Gastroesophageal sphincter (tissue), 4 donors: ENCODE results near the gene RPL36. TPM values are rescaled to one million over a fixed set of nuclear protein-coding genes. Genes with fewer than 3 reads are reported as not detected.

ENCODE experiments used
- ATAC-seq: fragments of 150-250 bp; one replicate; pipeline ENCODE4 v1.9.1; 2016; ENCODE audit warnings: mild to moderate bottlenecking, moderate library complexity
- H3K27ac ChIP-seq, 4 donors: fragments of 200-600 bp; sonication (generic) in 3 of 4; 1 replicate in 3 of 4; 2 replicates in 1 of 4; pipeline ENCODE4 v1.5.1; 2016 to 2019
- H3K27me3 ChIP-seq: fragments of 200-600 bp; sonication (generic); one replicate; pipeline ENCODE4 v1.5.1; 2019
- H3K36me3 ChIP-seq, 2 donors: fragments of 200-600 bp; sonication (generic); one replicate each; pipeline ENCODE4 v1.5.1; 2019; ENCODE audit warnings: control low read depth in 1 of 2
- H3K4me1 ChIP-seq, 3 donors: fragments of 200-600 bp; sonication (generic); 1 replicate in 2 of 3; 2 replicates in 1 of 3; pipeline ENCODE4 v1.5.1; 2016 to 2019; ENCODE audit warnings: control low read depth in 2 of 3
- H3K4me3 ChIP-seq, 2 donors: fragments of 200-600 bp; sonication (generic); one replicate each; pipeline ENCODE4 v1.5.1; 2019; ENCODE audit warnings: mild to moderate bottlenecking in 1 of 2, moderate library complexity in 1 of 2
- H3K9me3 ChIP-seq, 3 donors: fragments of 200-600 bp; sonication (generic); one replicate each; pipeline ENCODE4 v1.5.1; 2017 to 2019; ENCODE audit warnings: control low read depth in 2 of 3
- CTCF ChIP-seq, 4 experiments: fragments of 200-600 bp in 2 of 4; fragments of 450-650 bp in 2 of 4; sonication (generic) in 1 of 4; IDR thresholded peaks; one replicate each; pipeline ENCODE4 v1.5.1; 2017 to 2019; ENCODE audit warnings: antibody characterized with exemption in 4 of 4, mild to moderate bottlenecking in 2 of 4, moderate library complexity in 2 of 4
- EP300 ChIP-seq: sonication (generic); formaldehyde crosslinking; IDR thresholded peaks from one replicate; pipeline ENCODE4 v1.6.1; 2017; ENCODE audit warnings: antibody characterized with exemption, mild to moderate bottlenecking
- POLR2A ChIP-seq, 2 donors: fragments of 450-650 bp; IDR thresholded peaks; one replicate each; pipeline ENCODE4 v1.6.1; 2017; ENCODE audit warnings: antibody characterized with exemption in 2 of 2, mild to moderate bottlenecking in 2 of 2, moderate library complexity in 1 of 2
- POLR2AphosphoS5 ChIP-seq: sonication (generic); formaldehyde crosslinking; IDR thresholded peaks from one replicate; pipeline ENCODE4 v1.6.1; 2017; ENCODE audit warnings: antibody characterized with exemption
- WGBS, 2 donors: methylation state at CpG; one replicate each; pipeline ENCODE4 v1.1.5; 2018; ENCODE audit warnings: low coverage in 1 of 2; 5-methylcytosine and 5-hydroxymethylcytosine counted together
- total RNA-seq, 4 donors: library from RNA; depleted of rRNA; stranded (reverse); fragments of >200 nt; gene quantifications; one replicate each; pipeline ENCODE4 v1.1.0, GENCODE V29; 2016

The RPL36 gene
- 1,000 to 10,000 TPM in 1 of 4 donors, 100 to 1,000 TPM in 3; 393 to 1,204 (median 723) TPM for total RNA-seq

- 5% methylated on average over 4 of the region's 73 CpGs; no CpG with 5 or more reads in 1 of the 2 donors for WGBS, 2 donors
- Histone ChIP-seq H3K4me1 (peaks cover 0 to 67% (median 11%) of the 10 kb centered on the region in 3 donors), H3K36me3 (peaks cover 0 to 40% of the 10 kb centered on the region in 2 donors), H3K27me3 (no peaks in the 10 kb centered on the region), H3K9me3 (no peaks in the 10 kb centered on the region), H3K27ac (peak within 1 kb of the TSS; percentile 71 to 95 (median 94)), H3K4me3 (peak within 1 kb of the TSS; percentile 60 to 85)
- peak; percentile 89 for TF ChIP-seq POLR2A (IDR thresholded peaks at IDR 0.05)
- peak; percentile 97 for TF ChIP-seq POLR2AphosphoS5
- TF ChIP-seq CTCF (IDR thresholded peaks at IDR 0.05), result peak in 3 of 4 experiments; percentile 98 to 99 (median 99)
- no peak for TF ChIP-seq EP300
- peak; percentile 82 for ATAC-seq
These were observed at the start of gene RPL36 for GRCh38 chr19:5690125-5690954. Gene RPL36 (plus strand): TSS chr19:5690295. CDS start chr19:5690508, 213 bp downstream.

GRCh38 chr19:5641171-5641570 lies 48.9 kb upstream of the RPL36 start:
- Histone ChIP-seq H3K9me3 (no peaks in the 10 kb centered on the region), H3K36me3 (peaks cover 0 to 52% of the 10 kb centered on the region in 2 donors), H3K4me3 (no peak overlapping the region), H3K27ac (no peak overlapping the region), H3K4me1 (peaks cover 0 to 57% (median 10%) of the 10 kb centered on the region in 3 donors), H3K27me3 (no peaks in the 10 kb centered on the region)
- no peak for TF ChIP-seq EP300
- no peak for TF ChIP-seq POLR2AphosphoS5
- TF ChIP-seq CTCF (IDR thresholded peaks at IDR 0.05), result no peak
- TF ChIP-seq POLR2A (IDR thresholded peaks at IDR 0.05), result no peak
- ATAC-seq, result no peak
- WGBS, 2 donors, result 82% methylated on average over 3 of the region's 4 CpGs; no CpG with 5 or more reads in 1 of the 2 donors

GRCh38 chr19:5642204-5642603 lies 47.9 kb upstream of the RPL36 start:
- WGBS, 2 donors, result 75 to 86% methylated on average over 1 of the region's 2 CpGs
- H3K36me3 ChIP-seq, result peaks cover 6 to 63% of the 10 kb centered on the region in 2 donors
- H3K27me3 ChIP-seq, result no peaks in the 10 kb centered on the region
- TF ChIP-seq CTCF (IDR thresholded peaks at IDR 0.05) (no peak), POLR2A (IDR thresholded peaks at IDR 0.05) (no peak), EP300 (no peak), POLR2AphosphoS5 (no peak)
- no peak for ATAC-seq
- H3K4me1 ChIP-seq, result peaks cover 0 to 51% (median 10%) of the 10 kb centered on the region in 3 donors
- no peak overlapping the region for H3K27ac ChIP-seq
- no peak overlapping the region for H3K4me3 ChIP-seq
- no peaks in the 10 kb centered on the region for H3K9me3 ChIP-seq

GRCh38 chr19:5643060-5643459 lies 47.0 kb upstream of the RPL36 start:
- no peak for TF ChIP-seq POLR2A (IDR thresholded peaks at IDR 0.05)
- no peak for TF ChIP-seq CTCF (IDR thresholded peaks at IDR 0.05)
- Histone ChIP-seq H3K4me3 (no peak overlapping the region), H3K27ac (no peak overlapping the region), H3K4me1 (peaks cover 0 to 42% (median 3%) of the 10 kb centered on the region in 3 donors), H3K36me3 (peaks cover 8 to 71% of the 10 kb centered on the region in 2 donors), H3K9me3 (no peaks in the 10 kb centered on the region), H3K27me3 (no peaks in the 10 kb centered on the region)
- no peak for ATAC-seq
- 46 to 87% methylated on average over 2 to 4 of the region's 4 CpGs for WGBS, 2 donors

GRCh38 chr19:5644037-5644436 lies 46.1 kb upstream of the RPL36 start:
- no peaks in the 10 kb centered on the region for H3K9me3 ChIP-seq

More at GRCh38 chr19:5644037-5644436, 46.1 kb upstream of the RPL36 start:
- TF ChIP-seq EP300 (no peak), POLR2A (IDR thresholded peaks at IDR 0.05) (no peak), CTCF (IDR thresholded peaks at IDR 0.05) (no peak), POLR2AphosphoS5 (no peak)
- Histone ChIP-seq H3K27me3 (no peaks in the 10 kb centered on the region), H3K4me1 (peaks cover 0 to 33% (median 0%) of the 10 kb centered on the region in 3 donors), H3K27ac (no peak overlapping the region), H3K4me3 (no peak overlapping the region), H3K36me3 (peaks cover 8 to 78% of the 10 kb centered on the region in 2 donors)
- ATAC-seq, result no peak
- WGBS, 2 donors, result 54 to 75% methylated on average over 2 of the region's 2 CpGs
